ENCODE data around the gene LRRN2. TPM values are rescaled to one million over a fixed set of nuclear protein-coding genes. Genes with fewer than 3 reads are reported as not detected.
A peak's percentile ranks its signal among the peaks of the same experiment; 100 is the strongest.

Gene LRRN2
- total and polyA plus RNA-seq, 9 of the 15 experiments (the other 6 are each of a cell fraction or from before 2014, with no cell fraction given) = 0.05 TPM; not detected in 8

DNA sequence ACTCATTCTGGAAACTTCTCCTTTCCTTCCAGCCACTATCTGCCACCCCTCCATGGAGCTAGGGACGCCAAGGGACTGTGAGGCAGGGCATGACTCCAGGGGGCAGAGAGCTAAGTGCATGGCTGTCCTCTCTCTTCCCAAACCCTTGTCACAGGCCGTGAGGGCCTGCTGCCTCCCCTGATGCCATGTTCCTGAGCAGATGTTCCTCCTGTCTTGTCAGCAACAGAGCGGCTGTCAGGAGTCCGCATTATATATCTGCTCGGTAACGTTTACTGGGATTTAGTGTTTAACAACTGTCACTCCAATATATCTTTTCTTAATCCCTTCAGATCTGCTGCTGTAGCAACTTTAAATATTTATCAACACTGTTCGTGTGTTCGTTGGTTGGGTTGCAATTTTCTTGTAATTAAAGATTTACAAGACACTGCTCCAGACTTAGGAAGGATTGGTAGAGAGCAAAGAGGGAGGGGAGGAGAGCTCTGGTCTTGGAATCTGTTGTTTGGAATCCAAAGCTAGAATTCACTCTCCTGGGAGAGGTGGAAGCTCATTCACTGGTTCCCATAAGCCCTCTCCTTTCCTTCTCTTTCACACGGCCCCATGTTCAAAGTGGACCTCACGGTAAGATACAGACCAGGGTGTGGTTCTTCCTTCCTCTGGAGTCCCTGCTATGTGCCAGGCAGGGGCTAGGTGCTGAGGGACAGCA, 93.1 kb downstream of the LRRN2 start:
- no peak overlapping the region for H3K9ac ChIP-seq (ENCODE audit: insufficient read depth in 1 of 2, low read depth in 2 of 2, low read length in 2 of 2)
- H3K4me2 ChIP-seq (ENCODE audit: insufficient read depth, low read length) = no peak overlapping the region
- DNase-seq (ENCODE audit: extremely low read depth in 1 of 4, low spot score in 3 of 4) (no peak), ATAC-seq (no peak; the same call in 2 of the 3 replicates), FAIRE-seq (no peak)
- BruUV-seq (replicated peaks) = no TSS peak
- 3% methylated on average over 10 of the region's 10 CpGs for WGBS (ENCODE audit: insufficient coverage, low coverage, missing lambda C conversion rate)
- in situ Hi-C loops (cut with MboI) = no loop called here
- POLR2A ChIA-PET = interaction anchor here (0.6 to 0.8 kb wide), 4 partner anchors 14 to 194 kb away, joined by 3 to 6 read pairs (median 3); no protein-coding TSS in a partner anchor
- H3K27me3 ChIP-seq (ENCODE audit: control insufficient read depth in 2 of 2, insufficient read depth in 2 of 2, low read length in 2 of 2) = peaks cover 24 to 61% of the 10 kb centered on the region in 2 experiments
- H4K20me1 ChIP-seq (replicated peaks; ENCODE audit: control insufficient read depth, insufficient read depth, low read length) = no peaks in the 10 kb centered on the region
- no peak overlapping the region for H3K4me3 ChIP-seq
- CTCF ChIA-PET (ENCODE audit: low intra/inter-chr PET ratio) = no interaction called here
- H3K27ac ChIP-seq (ENCODE audit: extremely low read depth, low read depth, low read length) = no peak overlapping the region
- no peaks in the 10 kb centered on the region for H3K9me3 ChIP-seq (replicated peaks; ENCODE audit: control insufficient read depth, insufficient read depth, low read depth, low read length)
- H3K4me1 ChIP-seq (replicated peaks in 1 of 2; ENCODE audit: control insufficient read depth in 2 of 2, insufficient read depth in 2 of 2, low read length in 2 of 2) = no peaks in the 10 kb centered on the region
- peak overlapping the region; percentile 32; the same call in 1 of the 2 replicates for H2AFZ ChIP-seq (ENCODE audit: low read depth, low read length)
- intact Hi-C loops (cut with micrococcal nuclease) = no loop called here
- no peaks in the 10 kb centered on the region for H3K79me2 ChIP-seq (ENCODE audit: control insufficient read depth, insufficient read depth, low read length)
- TF ChIP-seq PRMT5 (CRISPR knock-in tag; IDR thresholded peaks at IDR 0.05) (no peak), PBX2 (CRISPR knock-in tag; IDR thresholded peaks at IDR 0.05; ENCODE audit: low read depth) (no peak), PBX2 (tag; conservative IDR thresholded peaks at IDR 0.05; ENCODE audit: low read depth) (no peak), ZNF668 (CRISPR knock-in tag; IDR thresholded peaks at IDR 0.05) (no peak), GABPB1 (CRISPR knock-in tag; IDR thresholded peaks at IDR 0.05) (no peak), BCOR (IDR thresholded peaks at IDR 0.05) (no peak), ATF2 (CRISPR knock-in tag; IDR thresholded peaks at IDR 0.05) (no peak), POLR2B (IDR thresholded peaks at IDR 0.05; ENCODE audit: low read depth, partially characterized antibody) (no peak), ZFP1 (CRISPR knock-in tag; IDR thresholded peaks at IDR 0.05) (no peak), NCOR1 (IDR thresholded peaks at IDR 0.05) (no peak), HNRNPL (IDR thresholded peaks at IDR 0.05; ENCODE audit: low read depth, low read length) (no peak)
- TF ChIP-seq, protein P1, sequence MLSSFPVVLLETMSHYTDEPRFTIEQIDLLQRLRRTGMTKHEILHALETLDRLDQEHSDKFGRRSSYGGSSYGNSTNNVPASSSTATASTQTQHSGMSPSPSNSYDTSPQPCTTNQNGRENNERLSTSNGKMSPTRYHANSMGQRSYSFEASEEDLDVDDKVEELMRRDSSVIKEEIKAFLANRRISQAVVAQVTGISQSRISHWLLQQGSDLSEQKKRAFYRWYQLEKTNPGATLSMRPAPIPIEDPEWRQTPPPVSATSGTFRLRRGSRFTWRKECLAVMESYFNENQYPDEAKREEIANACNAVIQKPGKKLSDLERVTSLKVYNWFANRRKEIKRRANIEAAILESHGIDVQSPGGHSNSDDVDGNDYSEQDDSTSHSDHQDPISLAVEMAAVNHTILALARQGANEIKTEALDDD (IDR thresholded peaks at IDR 0.05) = no peak
- TF ChIP-seq, protein P2, sequence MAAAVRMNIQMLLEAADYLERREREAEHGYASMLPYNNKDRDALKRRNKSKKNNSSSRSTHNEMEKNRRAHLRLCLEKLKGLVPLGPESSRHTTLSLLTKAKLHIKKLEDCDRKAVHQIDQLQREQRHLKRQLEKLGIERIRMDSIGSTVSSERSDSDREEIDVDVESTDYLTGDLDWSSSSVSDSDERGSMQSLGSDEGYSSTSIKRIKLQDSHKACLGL (CRISPR knock-in tag; IDR thresholded peaks at IDR 0.05; ENCODE audit: borderline replicate concordance, poor library complexity, severe bottlenecking) = no peak
- no peaks in the 10 kb centered on the region for H3K36me3 ChIP-seq (ENCODE audit: control insufficient read depth, insufficient read depth, low read length)
- no peaks in the 10 kb centered on the region for H3K9me1 ChIP-seq (ENCODE audit: control insufficient read depth, insufficient read depth, low read length)

Measured in K562 (cell line).